ENCODE results near the gene CALD1.

CALD1 gene

GRCh38 chr7:134856691-134857090, 77.3 kb downstream of the CALD1 start:
- H3K4me1 ChIP-seq (ENCODE audit: control insufficient read depth in 2 of 2, insufficient read depth in 1 of 2, low read depth in 1 of 2, low read length in 2 of 2) = peaks cover 0 to 3% of the 10 kb centered on the region in 2 donors
- H3K4me3 ChIP-seq (ENCODE audit: low read length in 2 of 2) = no peak overlapping the region
- H2BK12ac ChIP-seq (ENCODE audit: low read length) = no peak overlapping the region
- H3K36me3 ChIP-seq (replicated peaks in 1 of 2; ENCODE audit: control insufficient read depth in 2 of 2, insufficient read depth in 2 of 2, low read length in 2 of 2) = no peaks in the 10 kb centered on the region
- no peak overlapping the region for H2AK5ac ChIP-seq (ENCODE audit: low read depth, low read length)
- no peak overlapping the region for H2BK120ac ChIP-seq (ENCODE audit: low read depth, low read length)
- H3K9ac ChIP-seq (ENCODE audit: low read depth, low read length, poor library complexity) = no peak overlapping the region
- H2AFZ ChIP-seq (ENCODE audit: low read length) = no peak overlapping the region
- H3K23ac ChIP-seq (ENCODE audit: low read depth, low read length, poor library complexity) = no peak overlapping the region
- H3K9me3 ChIP-seq (replicated peaks in 1 of 2; ENCODE audit: control insufficient read depth in 2 of 2, insufficient read depth in 1 of 2, low read depth in 1 of 2, low read length in 2 of 2) = no peaks in the 10 kb centered on the region
- H4K8ac ChIP-seq (ENCODE audit: low read depth, low read length) = no peak overlapping the region
- H3K4me2 ChIP-seq (ENCODE audit: insufficient read depth, low read length, poor library complexity, severe bottlenecking) = no peak overlapping the region
- WGBS, 2 donors (ENCODE audit: extremely low coverage in 2 of 2, insufficient read length in 2 of 2, insufficient replicate concordance in 1 of 2) = no CpG with 5 or more reads among the region's 4 CpGs
- H2BK15ac ChIP-seq (ENCODE audit: low read length) = no peak overlapping the region
- no peak overlapping the region for H3K14ac ChIP-seq (ENCODE audit: low read length)
- H4K91ac ChIP-seq (ENCODE audit: low read depth, low read length, poor library complexity) = no peak overlapping the region
- H3K27me3 ChIP-seq (ENCODE audit: control insufficient read depth in 3 of 3, insufficient read depth in 3 of 3, low read depth in 1 of 3, low read length in 3 of 3) = no peaks in the 10 kb centered on the region
- DNase-seq (ENCODE audit: low spot score) = no peak
- H2BK5ac ChIP-seq (ENCODE audit: low read length) = no peak overlapping the region
- no peak overlapping the region for H3K18ac ChIP-seq (ENCODE audit: low read length)
- H3K79me1 ChIP-seq (ENCODE audit: low read depth, low read length) = no peaks in the 10 kb centered on the region
- H3K27ac ChIP-seq (replicated peaks; ENCODE audit: low read length) = no peak overlapping the region
- no peak overlapping the region for H3K4ac ChIP-seq (ENCODE audit: low read length)

- H3K27me3 ChIP-seq (ENCODE audit: control insufficient read depth in 3 of 3, insufficient read depth in 3 of 3, low read depth in 1 of 3, low read length in 3 of 3) = no peaks in the 10 kb centered on the region
- H3K4me2 ChIP-seq (ENCODE audit: insufficient read depth, low read length, poor library complexity, severe bottlenecking) = no peak overlapping the region
- H3K27ac ChIP-seq (replicated peaks; ENCODE audit: low read length) = no peak overlapping the region
- no peaks in the 10 kb centered on the region for H3K9me3 ChIP-seq (replicated peaks in 1 of 2; ENCODE audit: control insufficient read depth in 2 of 2, insufficient read depth in 1 of 2, low read depth in 1 of 2, low read length in 2 of 2)
- H2AFZ ChIP-seq (ENCODE audit: low read length) = no peak overlapping the region
- H2BK12ac ChIP-seq (ENCODE audit: low read length) = no peak overlapping the region
- no peak for DNase-seq (ENCODE audit: low spot score)
- H3K36me3 ChIP-seq (replicated peaks in 1 of 2; ENCODE audit: control insufficient read depth in 2 of 2, insufficient read depth in 2 of 2, low read length in 2 of 2) = no peaks in the 10 kb centered on the region
- H4K91ac ChIP-seq (ENCODE audit: low read depth, low read length, poor library complexity) = no peak overlapping the region
- H3K14ac ChIP-seq (ENCODE audit: low read length) = no peak overlapping the region
- no peak overlapping the region for H3K9ac ChIP-seq (ENCODE audit: low read depth, low read length, poor library complexity)
- no peak overlapping the region for H3K4me3 ChIP-seq (ENCODE audit: low read length in 2 of 2)
- no peak overlapping the region for H2BK5ac ChIP-seq (ENCODE audit: low read length)
- no peak overlapping the region for H2BK15ac ChIP-seq (ENCODE audit: low read length)
- H4K8ac ChIP-seq (ENCODE audit: low read depth, low read length) = no peak overlapping the region
- H3K18ac ChIP-seq (ENCODE audit: low read length) = no peak overlapping the region
- H2BK120ac ChIP-seq (ENCODE audit: low read depth, low read length) = no peak overlapping the region
- no peak overlapping the region for H2AK5ac ChIP-seq (ENCODE audit: low read depth, low read length)
- H3K4me1 ChIP-seq (ENCODE audit: control insufficient read depth in 2 of 2, insufficient read depth in 1 of 2, low read depth in 1 of 2, low read length in 2 of 2) = peaks cover 0 to 3% of the 10 kb centered on the region in 2 donors
- H3K4ac ChIP-seq (ENCODE audit: low read length) = no peak overlapping the region
- no peak overlapping the region for H3K23ac ChIP-seq (ENCODE audit: low read depth, low read length, poor library complexity)
- no peaks in the 10 kb centered on the region for H3K79me1 ChIP-seq (ENCODE audit: low read depth, low read length)
Observed at GRCh38 chr7:134857958-134858357, 78.5 kb downstream of the CALD1 start.

- Histone ChIP-seq H3K4me1 (ENCODE audit: control insufficient read depth in 2 of 2, insufficient read depth in 1 of 2, low read depth in 1 of 2, low read length in 2 of 2) (peaks cover 0 to 3% of the 10 kb centered on the region in 2 donors), H2BK5ac (ENCODE audit: low read length) (no peak overlapping the region), H2BK120ac (ENCODE audit: low read depth, low read length) (no peak overlapping the region), H4K91ac (ENCODE audit: low read depth, low read length, poor library complexity) (no peak overlapping the region), H3K27ac (replicated peaks; ENCODE audit: low read length) (no peak overlapping the region), H3K4ac (ENCODE audit: low read length) (no peak overlapping the region), H2BK12ac (ENCODE audit: low read length) (no peak overlapping the region), H3K18ac (ENCODE audit: low read length) (no peak overlapping the region), H2AFZ (ENCODE audit: low read length) (no peak overlapping the region), H3K4me3 (ENCODE audit: low read length in 2 of 2) (no peak overlapping the region), H3K36me3 (replicated peaks in 1 of 2; ENCODE audit: control insufficient read depth in 2 of 2, insufficient read depth in 2 of 2, low read length in 2 of 2) (no peaks in the 10 kb centered on the region), H2AK5ac (ENCODE audit: low read depth, low read length) (no peak overlapping the region), H3K27me3 (ENCODE audit: control insufficient read depth in 3 of 3, insufficient read depth in 3 of 3, low read depth in 1 of 3, low read length in 3 of 3) (no peaks in the 10 kb centered on the region), H4K8ac (ENCODE audit: low read depth, low read length) (no peak overlapping the region), H3K23ac (ENCODE audit: low read depth, low read length, poor library complexity) (no peak overlapping the region), H3K9me3 (replicated peaks in 1 of 2; ENCODE audit: control insufficient read depth in 2 of 2, insufficient read depth in 1 of 2, low read depth in 1 of 2, low read length in 2 of 2) (no peaks in the 10 kb centered on the region), H3K9ac (ENCODE audit: low read depth, low read length, poor library complexity) (no peak overlapping the region), H3K14ac (ENCODE audit: low read length) (no peak overlapping the region), H3K4me2 (ENCODE audit: insufficient read depth, low read length, poor library complexity, severe bottlenecking) (no peak overlapping the region), H2BK15ac (ENCODE audit: low read length) (no peak overlapping the region), H3K79me1 (ENCODE audit: low read depth, low read length) (no peaks in the 10 kb centered on the region)
- no CpG with 5 or more reads among the region's 1 CpG for WGBS, 2 donors (ENCODE audit: extremely low coverage in 2 of 2, insufficient read length in 2 of 2, insufficient replicate concordance in 1 of 2)
- DNase-seq (ENCODE audit: low spot score) = no peak
Observed at GRCh38 chr7:134859783-134860182, 80.3 kb downstream of the CALD1 start.

GRCh38 chr7:134865001-134865845, 85.8 kb downstream of the CALD1 start:
- Histone ChIP-seq H3K23ac (ENCODE audit: low read depth, low read length, poor library complexity) (no peak overlapping the region), H3K9ac (ENCODE audit: low read depth, low read length, poor library complexity) (no peak overlapping the region), H4K8ac (ENCODE audit: low read depth, low read length) (no peak overlapping the region), H2AK5ac (ENCODE audit: low read depth, low read length) (no peak overlapping the region), H3K4me2 (ENCODE audit: insufficient read depth, low read length, poor library complexity, severe bottlenecking) (no peak overlapping the region), H3K27ac (replicated peaks; ENCODE audit: low read length) (peak overlapping the region; percentile 22), H3K4me1 (ENCODE audit: control insufficient read depth in 2 of 2, insufficient read depth in 1 of 2, low read depth in 1 of 2, low read length in 2 of 2) (peaks cover 11 to 16% of the 10 kb centered on the region in 2 donors), H3K18ac (ENCODE audit: low read length) (no peak overlapping the region), H2BK120ac (ENCODE audit: low read depth, low read length) (no peak overlapping the region), H3K4ac (ENCODE audit: low read length) (no peak overlapping the region), H2AFZ (ENCODE audit: low read length) (no peak overlapping the region), H2BK15ac (ENCODE audit: low read length) (no peak overlapping the region), H2BK5ac (ENCODE audit: low read length) (no peak overlapping the region), H3K4me3 (ENCODE audit: low read length in 2 of 2) (no peak overlapping the region), H3K9me3 (replicated peaks in 1 of 2; ENCODE audit: control insufficient read depth in 2 of 2, insufficient read depth in 1 of 2, low read depth in 1 of 2, low read length in 2 of 2) (no peaks in the 10 kb centered on the region), H3K36me3 (replicated peaks in 1 of 2; ENCODE audit: control insufficient read depth in 2 of 2, insufficient read depth in 2 of 2, low read length in 2 of 2) (peaks cover 2 to 5% of the 10 kb centered on the region in 2 donors), H3K14ac (ENCODE audit: low read length) (no peak overlapping the region), H3K27me3 (ENCODE audit: control insufficient read depth in 3 of 3, insufficient read depth in 3 of 3, low read depth in 1 of 3, low read length in 3 of 3) (no peaks in the 10 kb centered on the region), H2BK12ac (ENCODE audit: low read length) (no peak overlapping the region), H4K91ac (ENCODE audit: low read depth, low read length, poor library complexity) (no peak overlapping the region), H3K79me1 (ENCODE audit: low read depth, low read length) (no peaks in the 10 kb centered on the region)
- no peak for DNase-seq (ENCODE audit: low spot score)
- 100% methylated on average over 1 of the region's 9 CpGs; no CpG with 5 or more reads in 1 of the 2 donors for WGBS, 2 donors (ENCODE audit: extremely low coverage in 2 of 2, insufficient read length in 2 of 2, insufficient replicate concordance in 1 of 2)

All from neuronal stem cell (in vitro differentiated cells).